Neural progenitor cell (in vitro differentiated cells): ENCODE results near the gene EFTUD2. TPM values are rescaled to one million over a fixed set of nuclear protein-coding genes. Genes with fewer than 3 reads are reported as not detected.
A peak's percentile ranks its signal among the peaks of the same experiment; 100 is the strongest.

Experiments used
- DNase-seq: peaks from one replicate; pipeline ENCODE4 v3.0.0-alpha.2; 2016; ENCODE audit warnings: low spot score
- H2AFZ ChIP-seq: fragments of 200-600 bp; sonication (generic); replicated peaks from 2 replicates; pipeline ENCODE4 v1.6.1; 2016; ENCODE audit warnings: antibody characterized with exemption
- H3F3A ChIP-seq: fragments of 200-600 bp; sonication (generic); 2 replicates; pipeline ENCODE4 v1.6.1; 2016; ENCODE audit warnings: antibody characterized with exemption, low read depth
- H3K27ac ChIP-seq: fragments of 200-600 bp; sonication (generic); 2 replicates; pipeline ENCODE4 v1.5.1; 2016; ENCODE audit warnings: mild to moderate bottlenecking
- H3K27me3 ChIP-seq: fragments of 200-600 bp; sonication (generic); 2 replicates; pipeline ENCODE4 v1.6.1; 2016; ENCODE audit warnings: mild to moderate bottlenecking, moderate library complexity
- H3K36me3 ChIP-seq: fragments of 200-600 bp; sonication (generic); 2 replicates; pipeline ENCODE4 v1.5.1; 2016
- H3K4me1 ChIP-seq: fragments of 200-600 bp; sonication (generic); 2 replicates; pipeline ENCODE4 v1.6.1; 2016; ENCODE audit warnings: mixed run types
- H3K4me2 ChIP-seq: fragments of 200-600 bp; sonication (generic); 2 replicates; pipeline ENCODE4 v1.6.1; 2016
- H3K4me3 ChIP-seq: fragments of 200-600 bp; sonication (generic); 2 replicates; pipeline ENCODE4 v1.5.1; 2016
- H3K79me2 ChIP-seq: fragments of 200-600 bp; sonication (generic); 2 replicates; pipeline ENCODE4 v1.6.1; 2016; ENCODE audit warnings: low read depth
- H3K9ac ChIP-seq: fragments of 200-600 bp; sonication (generic); 2 replicates; pipeline ENCODE4 v1.6.1; 2016
- H3K9me3 ChIP-seq: fragments of 200-600 bp; sonication (generic); 2 replicates; pipeline ENCODE4 v1.5.1; 2016; ENCODE audit warnings: low read depth
- H4K20me1 ChIP-seq: fragments of 200-600 bp; sonication (generic); 2 replicates; pipeline ENCODE4 v1.6.1; 2016; ENCODE audit warnings: low read depth
- H3K27ac Mint-ChIP-seq: 3 replicates; pipeline ENCODE4 v1.8.0; 2021; ENCODE audit warnings: mixed read lengths
- H3K27me3 Mint-ChIP-seq: 2 replicates; pipeline ENCODE4 v1.8.0; 2022; ENCODE audit warnings: low read depth, mild to moderate bottlenecking, inconsistent platforms, moderate library complexity, mixed read lengths; ENCODE audit not compliant: insufficient read depth
- H3K36me3 Mint-ChIP-seq: 3 replicates; pipeline ENCODE4 v1.8.0; 2021; ENCODE audit warnings: mixed read lengths
- H3K4me1 Mint-ChIP-seq: 3 replicates; pipeline ENCODE4 v1.8.0; 2021; ENCODE audit warnings: mixed read lengths
- H3K4me3 Mint-ChIP-seq: 3 replicates; pipeline ENCODE4 v1.8.0; 2021; ENCODE audit warnings: mild to moderate bottlenecking, moderate library complexity, mixed read lengths
- H3K9me3 Mint-ChIP-seq: 3 replicates; pipeline ENCODE4 v1.8.0; 2020; ENCODE audit warnings: mixed read lengths
- CTCF ChIP-seq: fragments of 200-600 bp; sonication (generic); IDR thresholded peaks from 2 replicates; pipeline ENCODE4 v1.5.1; 2017; ENCODE audit warnings: antibody characterized with exemption, mild to moderate bottlenecking
- EZH2 ChIP-seq: fragments of 200-600 bp; sonication (generic); IDR thresholded peaks from 2 replicates; pipeline ENCODE4 v1.6.1; 2017; ENCODE audit warnings: antibody characterized with exemption, mild to moderate bottlenecking, moderate library complexity
- EZH2phosphoT487 ChIP-seq: fragments of 200-600 bp; sonication (generic); IDR thresholded peaks from 2 replicates; pipeline ENCODE4 v1.6.1; 2017; ENCODE audit warnings: antibody characterized with exemption
- total RNA-seq: library from RNA; depleted of rRNA; stranded (reverse); fragments of >200 nt; gene quantifications from 2 replicates; pipeline ENCODE4 v1.2.3, GENCODE V29; 2015; ENCODE audit warnings: low replicate concordance

The EFTUD2 gene
- total RNA-seq, 1 donor from 2014 or later: 185 TPM

- Histone ChIP-seq H3K27me3 (no peaks in the 10 kb centered on the region), H3F3A (peaks cover 32% of the 10 kb centered on the region), H3K4me2 (no peak overlapping the region), H3K36me3 (no peaks in the 10 kb centered on the region), H3K79me2 (no peaks in the 10 kb centered on the region), H2AFZ (no peak overlapping the region), H3K4me3 (no peak overlapping the region), H3K4me1 (peaks cover 31% of the 10 kb centered on the region), H4K20me1 (no peaks in the 10 kb centered on the region), H3K9ac (no peak overlapping the region), H3K27ac (peak overlapping the region; percentile 70), H3K9me3 (no peaks in the 10 kb centered on the region)
- no peaks in the 10 kb centered on the region for H3K9me3 Mint-ChIP-seq
- no peak overlapping the region for H3K27ac Mint-ChIP-seq
- peaks cover 14% of the 10 kb centered on the region for H3K36me3 Mint-ChIP-seq
- DNase-seq: no peak
- H3K4me3 Mint-ChIP-seq: no peak overlapping the region
- peaks cover 20% of the 10 kb centered on the region for H3K27me3 Mint-ChIP-seq
- H3K4me1 Mint-ChIP-seq: peaks cover 26% of the 10 kb centered on the region
- TF ChIP-seq EZH2 (no peak), CTCF (no peak), EZH2phosphoT487 (no peak)
These were observed 24.9 kb upstream of the EFTUD2 start for GRCh38 chr17:44924107-44924544.

- Histone ChIP-seq H3K4me2 (peak overlapping the region; percentile 10), H4K20me1 (no peaks in the 10 kb centered on the region), H3K9me3 (no peaks in the 10 kb centered on the region), H3K9ac (no peak overlapping the region), H3K27me3 (no peaks in the 10 kb centered on the region), H3K4me1 (peaks cover 31% of the 10 kb centered on the region), H3F3A (peaks cover 32% of the 10 kb centered on the region), H3K27ac (no peak overlapping the region), H3K79me2 (no peaks in the 10 kb centered on the region), H3K4me3 (no peak overlapping the region), H3K36me3 (no peaks in the 10 kb centered on the region), H2AFZ (no peak overlapping the region)
- peaks cover 20% of the 10 kb centered on the region for H3K27me3 Mint-ChIP-seq
- peak overlapping the region; percentile 33 for H3K4me3 Mint-ChIP-seq
- peaks cover 26% of the 10 kb centered on the region for H3K4me1 Mint-ChIP-seq
- peak overlapping the region; percentile 73 for H3K27ac Mint-ChIP-seq
- no peak for TF ChIP-seq EZH2phosphoT487
- no peak for TF ChIP-seq EZH2
- no peak for TF ChIP-seq CTCF
- no peak for DNase-seq
- H3K36me3 Mint-ChIP-seq: peaks cover 12% of the 10 kb centered on the region
- H3K9me3 Mint-ChIP-seq: no peaks in the 10 kb centered on the region
These were observed 23.7 kb upstream of the EFTUD2 start for GRCh38 chr17:44922746-44923470.

GRCh38 chr17:44922136-44922535 lies 22.9 kb upstream of the EFTUD2 start:
- peak overlapping the region; percentile 46 for H3K4me3 Mint-ChIP-seq
- Histone ChIP-seq H3K27ac (no peak overlapping the region), H3K9ac (no peak overlapping the region), H3K4me2 (peak overlapping the region; percentile 55), H3K4me3 (no peak overlapping the region), H2AFZ (no peak overlapping the region), H4K20me1 (no peaks in the 10 kb centered on the region), H3K4me1 (peaks cover 31% of the 10 kb centered on the region), H3F3A (peaks cover 26% of the 10 kb centered on the region), H3K9me3 (no peaks in the 10 kb centered on the region), H3K27me3 (no peaks in the 10 kb centered on the region), H3K79me2 (no peaks in the 10 kb centered on the region), H3K36me3 (no peaks in the 10 kb centered on the region)
- H3K4me1 Mint-ChIP-seq: peaks cover 26% of the 10 kb centered on the region
- no peak overlapping the region for H3K27ac Mint-ChIP-seq
- no peaks in the 10 kb centered on the region for H3K9me3 Mint-ChIP-seq
- H3K36me3 Mint-ChIP-seq: peaks cover 11% of the 10 kb centered on the region
- DNase-seq: no peak
- TF ChIP-seq CTCF (no peak), EZH2phosphoT487 (no peak), EZH2 (no peak)
- H3K27me3 Mint-ChIP-seq: peaks cover 20% of the 10 kb centered on the region
